A673 (cell line): Measurements from ENCODE around the gene NUDT8. TPM values are rescaled to one million over a fixed set of nuclear protein-coding genes. Genes with fewer than 3 reads are reported as not detected.
A peak's percentile ranks its signal among the peaks of the same experiment; 100 is the strongest.

Experiments used
- BruUV-seq: library from RNA; stranded (reverse); fragments of 400-500 nt; replicated peaks from 2 replicates; lab custom pipeline; 2021; lab: Mats Ljungman, UMichigan
- CTCF ChIA-PET: fragments of 300-600 bp; sonication (Branson Sonifier 250); formaldehyde crosslinking; loops from one replicate; lab custom pipeline; 2022; ENCODE audit warnings: antibody characterized with exemption; lab: Charles Lee
- POLR2A ChIA-PET: fragments of 300-600 bp; sonication (Branson Sonifier 250); formaldehyde crosslinking; loops from one replicate; lab custom pipeline; 2022; ENCODE audit warnings: antibody characterized with exemption; ENCODE audit not compliant: low non-redundant PET; lab: Charles Lee
- DNase-seq: peaks from one replicate; pipeline ENCODE4 v3.0.0-alpha.2; 2015; ENCODE audit warnings: low spot score
- H3K27ac ChIP-seq: fragments of 200-600 bp; sonication (generic); 2 replicates; pipeline ENCODE4 v1.5.1; 2016; ENCODE audit warnings: mixed run types, low read depth, mild to moderate bottlenecking, mixed read lengths, antibody characterized with exemption, low read length; ENCODE audit not compliant: poor library complexity, severe bottlenecking
- H3K27me3 ChIP-seq: fragments of 200-600 bp; sonication (generic); replicated peaks from 2 replicates; pipeline ENCODE4 v1.6.1; 2017; ENCODE audit warnings: mixed run types, low read depth, mild to moderate bottlenecking, mixed read lengths, antibody characterized with exemption, low read length; ENCODE audit not compliant: insufficient read depth, poor library complexity
- H3K36me3 ChIP-seq: fragments of 200-600 bp; sonication (generic); 2 replicates; pipeline ENCODE4 v1.6.1; 2016; ENCODE audit warnings: mixed run types, mild to moderate bottlenecking, mixed read lengths, antibody characterized with exemption, low read length; ENCODE audit not compliant: insufficient read depth, poor library complexity, severe bottlenecking
- H3K4me1 ChIP-seq: fragments of 200-600 bp; sonication (generic); 2 replicates; pipeline ENCODE4 v1.6.1; 2017; ENCODE audit warnings: mixed run types, mild to moderate bottlenecking, mixed read lengths, antibody characterized with exemption, low read length; ENCODE audit not compliant: insufficient read depth, poor library complexity, severe bottlenecking
- H3K4me3 ChIP-seq: fragments of 200-600 bp; sonication (generic); 2 replicates; pipeline ENCODE4 v1.5.1; 2016; ENCODE audit warnings: low read depth, mixed run types, mild to moderate bottlenecking, mixed read lengths, low read length; ENCODE audit not compliant: poor library complexity, severe bottlenecking
- H3K9me3 ChIP-seq: fragments of 200-600 bp; sonication (generic); 2 replicates; pipeline ENCODE4 v1.6.1; 2016; ENCODE audit warnings: mixed run types, low read depth, mild to moderate bottlenecking, mixed read lengths, antibody characterized with exemption, low read length; ENCODE audit not compliant: poor library complexity, severe bottlenecking
- EZH2 ChIP-seq: fragments of 200-600 bp; sonication (generic); IDR thresholded peaks from 2 replicates; pipeline ENCODE4 v1.6.1; 2017; ENCODE audit warnings: borderline replicate concordance, low read depth, mild to moderate bottlenecking, mixed read lengths, antibody characterized with exemption, low read length; ENCODE audit not compliant: poor library complexity, severe bottlenecking
- intact Hi-C: fragments of 100-400 bp; cut with micrococcal nuclease; formaldehyde crosslinking; loops from one replicate; pipeline ENCODE4 v1.10.0; 2022; ENCODE audit not compliant: unreplicated experiment
- total RNA-seq: library from RNA; stranded (reverse); gene quantifications from 2 replicates; pipeline ENCODE4 v1.2.3, GENCODE V29; 2021
- TF ChIP-seq, protein P1 (sequence below): fragments of 300-800, 200-600 bp; sonication (generic); conservative IDR thresholded peaks from 2 replicates; pipeline ENCODE4 v1.5.1; 2017; ENCODE audit warnings: low read depth, mild to moderate bottlenecking, antibody characterized with exemption, low read length, moderate library complexity, mixed read lengths

Gene NUDT8
- total RNA-seq, 1 experiment from 2014 or later = 3.4 TPM

DNA sequence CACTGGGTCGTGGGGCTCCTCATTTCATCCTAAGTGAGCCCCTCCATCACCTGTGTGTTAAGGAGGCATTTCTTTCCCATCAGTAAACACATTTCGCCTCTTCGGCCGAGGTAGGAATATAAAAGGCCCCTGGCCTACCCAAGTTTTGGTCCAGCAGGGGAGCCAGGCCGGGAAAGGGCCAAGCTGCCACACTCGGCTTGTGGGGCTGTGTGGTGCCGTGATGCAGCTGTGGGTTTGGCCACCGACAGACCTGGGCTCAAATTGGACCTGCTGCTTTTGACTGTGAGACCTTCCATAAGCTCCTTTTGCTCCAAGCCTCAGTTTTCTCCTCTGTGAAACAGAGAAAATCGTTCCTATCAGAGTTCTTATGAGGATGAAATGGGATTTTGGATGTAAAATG, 22.2 kb downstream of the NUDT8 start:
- Histone ChIP-seq H3K4me1 (peaks cover 6% of the 10 kb centered on the region), H3K9me3 (no peaks in the 10 kb centered on the region), H3K27ac (peak overlapping the region; percentile 74), H3K36me3 (peaks cover 32% of the 10 kb centered on the region), H3K27me3 (no peaks in the 10 kb centered on the region), H3K4me3 (peak overlapping the region; percentile 79)
- DNase-seq = no peak
- BruUV-seq = no TSS peak
- TF ChIP-seq, protein P1, sequence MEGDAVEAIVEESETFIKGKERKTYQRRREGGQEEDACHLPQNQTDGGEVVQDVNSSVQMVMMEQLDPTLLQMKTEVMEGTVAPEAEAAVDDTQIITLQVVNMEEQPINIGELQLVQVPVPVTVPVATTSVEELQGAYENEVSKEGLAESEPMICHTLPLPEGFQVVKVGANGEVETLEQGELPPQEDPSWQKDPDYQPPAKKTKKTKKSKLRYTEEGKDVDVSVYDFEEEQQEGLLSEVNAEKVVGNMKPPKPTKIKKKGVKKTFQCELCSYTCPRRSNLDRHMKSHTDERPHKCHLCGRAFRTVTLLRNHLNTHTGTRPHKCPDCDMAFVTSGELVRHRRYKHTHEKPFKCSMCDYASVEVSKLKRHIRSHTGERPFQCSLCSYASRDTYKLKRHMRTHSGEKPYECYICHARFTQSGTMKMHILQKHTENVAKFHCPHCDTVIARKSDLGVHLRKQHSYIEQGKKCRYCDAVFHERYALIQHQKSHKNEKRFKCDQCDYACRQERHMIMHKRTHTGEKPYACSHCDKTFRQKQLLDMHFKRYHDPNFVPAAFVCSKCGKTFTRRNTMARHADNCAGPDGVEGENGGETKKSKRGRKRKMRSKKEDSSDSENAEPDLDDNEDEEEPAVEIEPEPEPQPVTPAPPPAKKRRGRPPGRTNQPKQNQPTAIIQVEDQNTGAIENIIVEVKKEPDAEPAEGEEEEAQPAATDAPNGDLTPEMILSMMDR = no peak
- no peak for TF ChIP-seq EZH2
- POLR2A ChIA-PET = no interaction called here
- CTCF ChIA-PET = no interaction called here
- intact Hi-C loops = no loop called here

DNA sequence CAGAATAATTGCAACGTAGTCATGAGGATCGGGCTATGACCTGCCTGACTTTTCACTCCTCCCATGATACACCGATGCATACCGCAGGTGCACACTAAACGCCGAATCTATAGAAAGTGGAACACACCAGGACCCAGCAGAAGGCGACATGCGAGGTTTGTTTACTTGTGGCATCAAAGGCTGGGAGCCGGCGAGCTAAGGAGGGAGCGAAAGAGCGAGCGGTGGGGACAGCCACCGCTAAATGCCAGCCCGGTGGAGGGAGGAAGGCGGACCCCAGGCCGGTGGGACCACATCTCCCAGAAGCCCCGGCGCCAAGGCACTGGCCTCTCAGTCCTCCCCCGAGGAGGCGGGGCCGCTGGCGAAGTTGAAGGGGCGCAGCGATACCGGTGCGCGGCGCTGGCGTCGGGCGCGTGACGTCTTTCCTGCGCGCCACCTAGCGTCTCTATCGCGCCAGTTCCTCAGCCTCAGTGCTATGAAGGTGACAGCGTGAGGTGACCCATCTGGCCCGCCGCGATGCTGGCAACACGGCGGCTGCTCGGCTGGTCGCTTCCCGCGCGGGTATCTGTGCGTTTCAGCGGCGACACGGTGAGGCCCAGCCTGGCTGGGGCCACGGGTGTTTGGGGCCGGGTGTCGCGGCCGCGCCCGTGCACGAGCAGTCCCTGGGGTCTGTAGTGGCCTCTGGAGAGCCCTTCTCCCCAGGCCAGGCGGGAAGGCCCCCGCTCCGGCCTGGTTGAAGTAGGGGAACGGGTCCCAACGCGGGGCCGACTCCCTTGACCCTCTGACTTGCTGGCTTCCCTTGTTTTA, 23.0 kb downstream of the NUDT8 start, which contains the start of gene NDUFV1:
NDUFV1 (plus strand) TSS at position 445 of the 804 bp plus-strand sequence; CDS start at position 514, 69 bp downstream.
- no TSS peak for BruUV-seq
- peak within 1 kb of the TSS; percentile 74 for H3K27ac ChIP-seq
- TF ChIP-seq, protein P1 = peak; percentile 71
- TF ChIP-seq EZH2 = no peak
- peak within 1 kb of the TSS; percentile 79 for H3K4me3 ChIP-seq
- peaks cover 32% of the 10 kb centered on the region for H3K36me3 ChIP-seq
- H3K27me3 ChIP-seq = no peaks in the 10 kb centered on the region
- H3K9me3 ChIP-seq = no peaks in the 10 kb centered on the region
- peak; percentile 99 for DNase-seq
- H3K4me1 ChIP-seq = peaks cover 6% of the 10 kb centered on the region
- ChIA-PET POLR2A (no interaction called here), CTCF (no interaction called here)
- intact Hi-C loops = no loop called here

DNA sequence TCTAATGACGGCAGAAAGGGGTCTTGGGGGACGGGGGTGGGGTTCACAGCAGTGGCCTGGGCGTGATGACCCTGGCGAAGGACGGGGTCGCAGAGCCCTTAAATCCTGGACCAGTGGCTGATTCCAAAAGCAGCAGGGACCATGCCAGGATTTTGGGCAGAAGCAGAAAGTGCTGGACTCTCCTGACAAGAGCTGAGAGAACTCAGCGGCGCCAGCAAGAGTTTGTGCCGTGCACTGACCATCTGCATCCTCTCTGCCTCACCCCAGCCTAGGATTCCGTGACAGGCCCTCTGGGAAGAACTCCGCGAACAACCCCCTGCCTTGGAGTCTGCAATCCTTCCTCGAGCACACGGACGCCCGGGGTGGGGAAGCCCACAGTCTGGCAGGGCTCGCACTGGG, 23.6 kb downstream of the NUDT8 start:
- CTCF ChIA-PET = no interaction called here
- TF ChIP-seq, protein P1 = no peak
- no peak for TF ChIP-seq EZH2
- BruUV-seq = no TSS peak
- intact Hi-C loops = no loop called here
- H3K4me3 ChIP-seq = peak overlapping the region; percentile 79
- no peaks in the 10 kb centered on the region for H3K9me3 ChIP-seq
- H3K36me3 ChIP-seq = peaks cover 26% of the 10 kb centered on the region
- no peaks in the 10 kb centered on the region for H3K27me3 ChIP-seq
- H3K4me1 ChIP-seq = peaks cover 6% of the 10 kb centered on the region
- H3K27ac ChIP-seq = peak overlapping the region; percentile 19
- no peak for DNase-seq
- POLR2A ChIA-PET = no interaction called here
